ENCODE results near the gene ATF1.

DNA sequence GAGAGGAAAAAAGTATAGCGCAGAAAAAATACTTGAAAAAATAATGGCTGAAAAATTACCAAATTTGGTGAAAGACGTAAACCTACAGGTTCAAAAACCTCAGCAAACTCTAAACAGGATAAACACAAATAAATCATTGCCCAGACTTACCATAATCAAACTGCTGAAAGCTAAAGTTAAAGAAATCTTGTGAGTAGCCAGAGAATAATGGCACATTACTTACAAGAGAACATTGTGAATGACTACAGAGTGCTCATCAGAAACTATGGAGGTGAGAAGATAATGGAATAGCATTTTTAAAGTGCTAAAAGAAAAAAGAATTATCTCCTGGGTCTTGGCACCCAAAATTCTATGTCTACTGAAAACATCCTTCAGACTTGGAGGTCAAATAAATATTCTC lies 36.0 kb downstream of the ATF1 start:
- TF ChIP-seq YY1 (IDR thresholded peaks at IDR 0.05; ENCODE audit: low read depth, low read length), result no peak
- TF ChIP-seq CTCF (IDR thresholded peaks at IDR 0.05; ENCODE audit: control extremely low read depth in 1 of 3, insufficient read depth in 1 of 3, low read depth in 1 of 3, low read length in 3 of 3), result no peak
- no peak for TF ChIP-seq POLR2A (IDR thresholded peaks at IDR 0.05; ENCODE audit: control extremely low read depth in 1 of 2, low read depth in 2 of 2, low read length in 2 of 2)
